22Rv1 (cell line): Measurements from ENCODE around the gene SCGN.

ENCODE experiments used
- H3K27ac ChIP-seq: fragments of 450-650 bp; 2 replicates; pipeline ENCODE4 v1.5.1; 2017
- CTCF ChIP-seq: fragments of 450-650 bp; IDR thresholded peaks from 2 replicates; pipeline ENCODE4 v1.5.1; 2017; ENCODE audit warnings: mild to moderate bottlenecking
- ZFX ChIP-seq: fragments of 450-650 bp; IDR thresholded peaks from 2 replicates; pipeline ENCODE4 v1.6.1; 2017; ENCODE audit warnings: antibody characterized with exemption, borderline replicate concordance

Gene SCGN

GRCh38 chr6:25655723-25656122, 3.7 kb downstream of the SCGN start:
- no peak overlapping the region for H3K27ac ChIP-seq
- no peak for TF ChIP-seq ZFX
- TF ChIP-seq CTCF, result no peak

GRCh38 chr6:25659633-25660368, 7.8 kb downstream of the SCGN start:
- no peak for TF ChIP-seq CTCF
- no peak for TF ChIP-seq ZFX
- no peak overlapping the region for H3K27ac ChIP-seq

- no peak for TF ChIP-seq CTCF
- no peak for TF ChIP-seq ZFX
- H3K27ac ChIP-seq, result no peak overlapping the region
These were observed 8.5 kb downstream of the SCGN start for GRCh38 chr6:25660512-25660911.

GRCh38 chr6:25661129-25661779, 9.2 kb downstream of the SCGN start:
- TF ChIP-seq ZFX (no peak), CTCF (no peak)

GRCh38 chr6:25665455-25665854, 13.4 kb downstream of the SCGN start:
- TF ChIP-seq CTCF (no peak), ZFX (no peak)
- H3K27ac ChIP-seq, result no peak overlapping the region

More at GRCh38 chr6:25661129-25661779, 9.2 kb downstream of the SCGN start:
- H3K27ac ChIP-seq, result no peak overlapping the region

DNA sequence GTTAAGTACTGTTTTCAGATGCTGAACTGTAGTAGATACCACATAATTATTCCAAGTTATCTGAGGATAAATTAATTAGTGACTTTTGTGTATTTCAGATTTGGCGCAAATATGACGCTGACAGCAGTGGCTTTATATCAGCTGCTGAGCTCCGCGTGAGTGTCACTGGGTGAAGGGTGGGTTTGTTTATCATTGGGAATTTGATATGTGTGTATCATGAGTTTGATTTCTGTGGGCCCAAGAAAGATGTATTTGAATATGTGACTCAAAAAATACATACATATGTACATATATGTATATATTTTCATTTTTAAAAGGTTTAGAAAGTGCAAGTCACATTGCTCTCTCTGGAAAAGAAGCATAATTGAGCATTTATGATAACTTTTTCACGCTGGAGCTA, 17.4 kb downstream of the SCGN start:
- TF ChIP-seq CTCF (no peak), ZFX (no peak)
- no peak overlapping the region for H3K27ac ChIP-seq

GRCh38 chr6:25670208-25670607, 18.2 kb downstream of the SCGN start:
- TF ChIP-seq CTCF (no peak), ZFX (no peak)
- H3K27ac ChIP-seq, result no peak overlapping the region
